Activated CD8-positive, alpha-beta T cell treated with anti-CD3 and anti-CD28 coated beads, Interleukin-2, amount 10 ng/mL, durations not matched to agents 7 days and 5 days (primary cell): ENCODE results near the gene DOCK1. TPM values are rescaled to one million over a fixed set of nuclear protein-coding genes. Genes with fewer than 3 reads are reported as not detected.

ENCODE experiments used
- ATAC-seq: fragments of 150-1000 bp; cut with Tn5 transposase; one replicate; pipeline ENCODE4 v1.10.0; 2021; ENCODE audit warnings: moderate library complexity
- CTCF ChIA-PET: fragments of 350-600 bp; sonication (Branson Sonifier 250); formaldehyde crosslinking; loops from one replicate; lab custom pipeline; 2021; ENCODE audit warnings: antibody characterized with exemption; lab: Charles Lee
- POLR2A ChIA-PET: fragments of 350-600 bp; sonication (Branson Sonifier 250); formaldehyde crosslinking; loops from one replicate; lab custom pipeline; 2021; ENCODE audit warnings: antibody characterized with exemption; lab: Charles Lee
- DNase-seq: peaks from one replicate; pipeline ENCODE4 v3.0.0-alpha.2; 2020
- H3K27ac Mint-ChIP-seq: one replicate; pipeline ENCODE4 v1.8.0; 2021; ENCODE audit warnings: mild to moderate bottlenecking, mixed read lengths
- H3K27me3 Mint-ChIP-seq: one replicate; pipeline ENCODE4 v1.8.0; 2021; ENCODE audit warnings: low read depth, mixed read lengths
- H3K36me3 Mint-ChIP-seq: one replicate; pipeline ENCODE4 v1.8.0; 2021; ENCODE audit warnings: low read depth, mixed read lengths
- H3K4me1 Mint-ChIP-seq: one replicate; pipeline ENCODE4 v1.8.0; 2021; ENCODE audit warnings: low read depth, mixed read lengths
- H3K4me3 Mint-ChIP-seq: one replicate; pipeline ENCODE4 v1.8.0; 2021; ENCODE audit warnings: mild to moderate bottlenecking, mixed read lengths
- H3K9me3 Mint-ChIP-seq: one replicate; pipeline ENCODE4 v1.8.0; 2022; ENCODE audit warnings: mixed read lengths; ENCODE audit not compliant: insufficient read depth
- total RNA-seq, 2 experiments: library from RNA; stranded (reverse); gene quantifications; one replicate each; pipeline ENCODE4 v1.2.3, GENCODE V29; 2021

DOCK1 gene
- total RNA-seq, 2 experiments from 2014 or later, result not detected

- Mint-ChIP-seq H3K4me1 (no peaks in the 10 kb centered on the region), H3K27ac (no peak overlapping the region), H3K36me3 (no peaks in the 10 kb centered on the region), H3K27me3 (no peaks in the 10 kb centered on the region), H3K4me3 (no peak overlapping the region), H3K9me3 (peaks cover 4% of the 10 kb centered on the region)
- no peak for ATAC-seq
- no peak for DNase-seq
- CTCF ChIA-PET, result no interaction called here
- POLR2A ChIA-PET, result no interaction called here
These were observed 40.3 kb downstream of the DOCK1 start for GRCh38 chr10:126945351-126946030.

GRCh38 chr10:126946746-126947145 is 41.5 kb downstream of the DOCK1 start:
- DNase-seq (no peak), ATAC-seq (no peak)
- H3K27me3 Mint-ChIP-seq, result no peaks in the 10 kb centered on the region
- H3K36me3 Mint-ChIP-seq, result no peaks in the 10 kb centered on the region
- POLR2A ChIA-PET, result no interaction called here
- H3K4me1 Mint-ChIP-seq, result no peaks in the 10 kb centered on the region
- no peak overlapping the region for H3K27ac Mint-ChIP-seq
- H3K9me3 Mint-ChIP-seq, result peaks cover 4% of the 10 kb centered on the region
- no peak overlapping the region for H3K4me3 Mint-ChIP-seq
- CTCF ChIA-PET, result no interaction called here

- Mint-ChIP-seq H3K4me3 (no peak overlapping the region), H3K27me3 (no peaks in the 10 kb centered on the region), H3K36me3 (no peaks in the 10 kb centered on the region), H3K4me1 (no peaks in the 10 kb centered on the region), H3K27ac (no peak overlapping the region), H3K9me3 (peaks cover 4% of the 10 kb centered on the region)
- ChIA-PET POLR2A (no interaction called here), CTCF (no interaction called here)
- no peak for ATAC-seq
- no peak for DNase-seq
These were observed 43.3 kb downstream of the DOCK1 start for GRCh38 chr10:126948355-126949160.

DNA sequence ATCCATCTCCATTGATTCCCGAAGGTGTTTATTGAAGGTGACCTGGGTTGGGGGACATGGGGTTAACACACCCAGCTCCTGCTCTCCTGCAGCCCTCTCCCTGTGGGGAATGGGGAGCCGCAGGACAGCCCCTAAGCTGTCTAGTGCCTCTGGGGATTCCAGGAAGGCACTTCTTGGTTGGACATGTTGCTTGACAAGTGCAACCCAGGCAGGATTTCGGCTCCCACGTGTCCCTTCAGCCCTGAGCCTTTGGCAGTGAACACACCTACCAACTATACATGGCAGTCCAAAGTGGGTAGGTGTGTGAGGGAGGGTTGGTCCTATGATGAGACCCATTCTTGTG is 43.9 kb downstream of the DOCK1 start:
- H3K27me3 Mint-ChIP-seq, result no peaks in the 10 kb centered on the region
- no peak overlapping the region for H3K4me3 Mint-ChIP-seq
- peaks cover 4% of the 10 kb centered on the region for H3K9me3 Mint-ChIP-seq
- no peak for DNase-seq
- ATAC-seq, result no peak
- no peaks in the 10 kb centered on the region for H3K4me1 Mint-ChIP-seq
- ChIA-PET CTCF (no interaction called here), POLR2A (no interaction called here)
- H3K27ac Mint-ChIP-seq, result no peak overlapping the region
- H3K36me3 Mint-ChIP-seq, result no peaks in the 10 kb centered on the region

DNA sequence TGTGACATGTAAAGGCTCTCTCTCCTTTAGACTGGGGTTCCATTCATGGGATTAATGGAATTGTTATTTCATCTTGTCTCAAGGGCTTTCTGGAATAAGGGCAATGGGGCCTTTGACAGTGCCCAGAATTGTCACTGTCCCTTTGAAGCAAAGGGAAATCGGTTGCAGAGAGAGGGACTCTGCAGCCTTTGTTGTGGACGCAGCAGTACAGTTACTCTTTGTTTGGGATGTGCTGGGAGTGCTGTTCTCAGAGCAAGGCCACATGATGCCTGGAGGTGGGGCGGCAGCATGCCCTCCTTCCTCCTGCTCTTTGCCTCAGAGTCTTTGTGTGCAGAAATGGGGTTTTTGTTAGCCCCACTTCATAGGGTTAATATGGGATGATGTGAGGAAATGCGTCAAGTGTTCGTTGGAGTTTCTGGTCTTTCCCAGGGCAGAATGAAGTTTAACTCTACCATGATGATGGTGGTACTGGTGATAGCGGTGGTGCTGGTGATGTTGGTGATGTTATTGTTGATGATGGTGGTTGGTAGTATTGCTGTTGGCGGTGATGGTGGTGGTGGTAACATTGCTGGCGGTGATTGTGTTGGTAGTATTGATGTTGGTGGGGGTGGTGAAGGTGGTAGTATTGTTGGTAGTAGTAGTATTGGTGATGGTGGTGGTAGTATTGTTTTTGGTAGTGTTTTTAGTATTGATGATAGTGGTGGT is 45.3 kb downstream of the DOCK1 start:
- Mint-ChIP-seq H3K4me3 (no peak overlapping the region), H3K36me3 (no peaks in the 10 kb centered on the region), H3K27ac (no peak overlapping the region), H3K4me1 (no peaks in the 10 kb centered on the region), H3K9me3 (no peaks in the 10 kb centered on the region), H3K27me3 (no peaks in the 10 kb centered on the region)
- no peak for DNase-seq
- ATAC-seq, result no peak
- ChIA-PET CTCF (no interaction called here), POLR2A (no interaction called here)

DNA sequence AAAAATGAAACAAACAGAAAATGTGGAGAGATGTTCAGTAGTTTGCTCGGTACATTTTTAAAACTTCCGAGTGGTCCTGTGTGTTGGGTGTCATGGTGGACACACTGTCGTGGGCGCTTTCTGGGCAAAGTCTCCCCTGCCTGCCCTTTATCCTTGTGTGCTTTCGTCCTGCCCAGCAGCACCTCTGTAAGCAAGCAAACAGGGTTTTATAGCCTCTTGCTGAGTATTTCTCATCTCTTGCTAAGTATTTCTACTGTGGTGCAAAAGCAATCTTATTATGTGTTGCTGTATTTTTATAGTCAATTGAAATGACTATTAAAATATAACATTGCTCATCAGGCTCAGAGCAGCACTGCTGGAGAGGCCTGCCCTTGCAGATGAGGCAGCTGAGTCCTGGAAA is 48.7 kb downstream of the DOCK1 start:
- H3K27me3 Mint-ChIP-seq, result no peaks in the 10 kb centered on the region
- no peaks in the 10 kb centered on the region for H3K36me3 Mint-ChIP-seq
- ChIA-PET POLR2A (no interaction called here), CTCF (no interaction called here)
- no peak for DNase-seq
- no peak for ATAC-seq
- no peaks in the 10 kb centered on the region for H3K4me1 Mint-ChIP-seq
- H3K4me3 Mint-ChIP-seq, result no peak overlapping the region
- H3K9me3 Mint-ChIP-seq, result peaks cover 4% of the 10 kb centered on the region
- H3K27ac Mint-ChIP-seq, result no peak overlapping the region

DNA sequence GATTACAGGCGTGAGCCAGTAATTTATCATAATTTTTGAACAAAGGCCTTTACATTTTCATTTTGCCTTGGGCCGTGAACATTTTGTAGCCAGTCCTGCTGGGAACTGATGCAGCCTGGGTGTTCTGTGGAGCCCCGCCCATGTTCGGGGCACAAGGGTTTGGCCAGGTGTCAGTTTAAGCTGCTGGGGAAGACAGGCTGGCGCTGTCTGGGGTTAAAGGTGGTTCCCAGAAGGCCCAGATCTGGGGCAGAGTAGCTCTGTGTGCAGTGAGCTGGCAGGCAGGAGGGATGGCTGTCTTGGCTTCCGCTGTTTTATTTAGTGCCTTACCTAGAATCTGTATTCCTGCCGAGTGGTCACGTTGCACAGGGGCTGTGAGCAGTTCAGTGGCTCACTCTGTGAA is 50.2 kb downstream of the DOCK1 start:
- no peak for ATAC-seq

DNA sequence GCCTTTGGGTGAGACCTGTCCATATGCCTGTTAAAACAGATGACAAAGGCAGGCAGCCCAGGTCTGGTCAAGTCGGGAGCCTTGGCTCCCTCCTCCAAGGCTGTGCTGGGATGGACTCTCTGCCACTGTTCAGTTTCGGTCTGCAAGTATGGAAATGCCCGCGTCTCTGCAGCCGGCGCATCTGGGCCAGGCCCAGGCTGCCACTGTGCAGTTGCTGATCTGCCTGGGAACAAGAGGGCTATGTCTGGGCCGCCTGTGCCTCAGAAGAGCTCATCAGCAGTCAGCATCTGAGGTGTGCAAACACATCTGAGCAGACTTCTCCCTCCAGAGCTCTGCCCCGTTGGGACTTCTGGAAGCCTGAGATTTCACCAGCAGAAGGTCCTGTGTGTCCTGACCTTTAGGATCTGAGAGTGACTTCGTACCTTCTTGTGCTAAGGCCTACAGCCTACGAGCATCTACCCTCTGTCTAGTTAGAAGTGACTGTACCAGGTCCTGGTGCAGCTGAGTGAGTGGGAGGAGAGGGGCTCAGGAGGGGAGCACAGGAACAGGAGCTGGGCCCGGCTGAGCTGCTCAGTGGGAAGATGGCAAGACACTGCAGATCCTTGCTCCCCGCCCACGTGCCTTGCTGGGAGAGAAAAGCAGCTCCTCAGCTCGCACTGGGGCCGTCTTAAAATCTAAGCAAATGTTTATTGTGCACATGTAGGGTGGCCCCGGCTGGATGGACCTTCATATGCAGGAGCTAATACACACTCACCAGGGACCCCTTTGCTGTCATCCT is 50.9 kb downstream of the DOCK1 start:
- ChIA-PET POLR2A (no interaction called here), CTCF (interaction anchor here (0.5 kb wide), 1 partner anchor 10 kb away, joined by 3 read pairs; no protein-coding TSS in a partner anchor)
- Mint-ChIP-seq H3K27me3 (no peaks in the 10 kb centered on the region), H3K27ac (no peak overlapping the region), H3K9me3 (peaks cover 7% of the 10 kb centered on the region), H3K4me1 (no peaks in the 10 kb centered on the region), H3K36me3 (no peaks in the 10 kb centered on the region), H3K4me3 (no peak overlapping the region)
- ATAC-seq (no peak), DNase-seq (no peak)

More for the DNA sequence above, 50.2 kb downstream of the DOCK1 start:
- Mint-ChIP-seq H3K9me3 (peaks cover 7% of the 10 kb centered on the region), H3K4me3 (no peak overlapping the region), H3K27ac (no peak overlapping the region), H3K4me1 (no peaks in the 10 kb centered on the region), H3K36me3 (no peaks in the 10 kb centered on the region), H3K27me3 (no peaks in the 10 kb centered on the region)
- POLR2A ChIA-PET, result no interaction called here
- CTCF ChIA-PET, result no interaction called here
- DNase-seq, result no peak

DNA sequence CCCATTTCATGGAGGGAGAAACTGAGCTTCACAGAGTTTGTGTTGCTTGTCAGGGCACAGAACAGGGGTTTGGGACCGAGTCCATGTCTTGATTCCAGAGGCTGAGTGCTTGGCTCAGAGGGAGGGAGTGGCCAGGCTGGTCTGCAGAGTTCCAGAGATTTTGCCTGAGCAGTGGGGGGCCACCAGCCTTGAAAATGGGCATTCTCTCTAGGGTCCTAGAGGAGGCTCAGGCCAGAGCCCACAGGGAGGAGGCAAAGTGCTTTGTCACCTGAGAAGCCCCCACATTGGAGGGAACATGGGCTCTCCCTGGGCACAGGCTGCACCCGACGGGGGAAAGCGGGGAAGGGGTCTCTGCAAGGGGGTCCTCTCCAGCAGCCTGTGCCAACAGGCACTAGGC is 51.5 kb downstream of the DOCK1 start:
- H3K4me3 Mint-ChIP-seq, result no peak overlapping the region
- peaks cover 7% of the 10 kb centered on the region for H3K9me3 Mint-ChIP-seq
- DNase-seq (no peak), ATAC-seq (no peak)
- no peaks in the 10 kb centered on the region for H3K4me1 Mint-ChIP-seq
- H3K27ac Mint-ChIP-seq, result no peak overlapping the region
- H3K27me3 Mint-ChIP-seq, result no peaks in the 10 kb centered on the region
- ChIA-PET POLR2A (no interaction called here), CTCF (no interaction called here)
- H3K36me3 Mint-ChIP-seq, result no peaks in the 10 kb centered on the region

- H3K9me3 Mint-ChIP-seq, result peaks cover 7% of the 10 kb centered on the region
- CTCF ChIA-PET, result no interaction called here
These were observed 51.9 kb downstream of the DOCK1 start for GRCh38 chr10:126957111-126957510.

DNA sequence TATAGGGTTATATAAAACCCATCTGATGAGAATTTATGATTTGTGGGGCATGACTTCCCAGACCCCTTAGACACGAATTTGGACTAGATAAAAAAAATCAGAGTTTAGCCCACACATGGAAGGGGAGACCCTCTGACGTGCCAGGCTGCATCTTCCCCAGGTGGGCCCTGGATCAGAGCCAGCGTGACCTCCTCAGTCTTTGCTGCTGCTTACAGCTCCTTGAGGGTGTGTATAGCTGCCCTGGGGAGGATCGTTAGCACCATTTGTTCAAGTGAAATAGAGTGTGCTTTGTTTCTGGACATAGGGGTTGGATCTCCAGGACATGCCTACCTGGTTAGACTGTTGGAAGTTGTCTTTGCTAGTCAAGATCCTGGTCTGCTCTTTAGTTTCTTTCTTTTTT is 54.2 kb downstream of the DOCK1 start:
- CTCF ChIA-PET, result no interaction called here
- Mint-ChIP-seq H3K36me3 (no peaks in the 10 kb centered on the region), H3K27ac (no peak overlapping the region), H3K4me1 (no peaks in the 10 kb centered on the region), H3K4me3 (no peak overlapping the region), H3K27me3 (no peaks in the 10 kb centered on the region), H3K9me3 (peaks cover 7% of the 10 kb centered on the region)
- POLR2A ChIA-PET, result no interaction called here
- ATAC-seq (no peak), DNase-seq (no peak)

More at GRCh38 chr10:126957111-126957510, 51.9 kb downstream of the DOCK1 start:
- Mint-ChIP-seq H3K27me3 (no peaks in the 10 kb centered on the region), H3K4me1 (no peaks in the 10 kb centered on the region), H3K4me3 (no peak overlapping the region), H3K36me3 (no peaks in the 10 kb centered on the region), H3K27ac (no peak overlapping the region)
- ATAC-seq (no peak), DNase-seq (no peak)
- POLR2A ChIA-PET, result no interaction called here
